Hair follicle dermal papilla cell (primary cell): ENCODE data around the gene NR4A1. TPM values are rescaled to one million over a fixed set of nuclear protein-coding genes. Genes with fewer than 3 reads are reported as not detected.

Source experiments
- total RNA-seq: library from RNA; depleted of rRNA; stranded (reverse); fragments of >200 nt; gene quantifications from 2 replicates; pipeline ENCODE4 v1.2.3, GENCODE V29; 2012

The NR4A1 gene
- total RNA-seq, result 4.2 and 6.2 TPM in 2 replicates

DNA sequence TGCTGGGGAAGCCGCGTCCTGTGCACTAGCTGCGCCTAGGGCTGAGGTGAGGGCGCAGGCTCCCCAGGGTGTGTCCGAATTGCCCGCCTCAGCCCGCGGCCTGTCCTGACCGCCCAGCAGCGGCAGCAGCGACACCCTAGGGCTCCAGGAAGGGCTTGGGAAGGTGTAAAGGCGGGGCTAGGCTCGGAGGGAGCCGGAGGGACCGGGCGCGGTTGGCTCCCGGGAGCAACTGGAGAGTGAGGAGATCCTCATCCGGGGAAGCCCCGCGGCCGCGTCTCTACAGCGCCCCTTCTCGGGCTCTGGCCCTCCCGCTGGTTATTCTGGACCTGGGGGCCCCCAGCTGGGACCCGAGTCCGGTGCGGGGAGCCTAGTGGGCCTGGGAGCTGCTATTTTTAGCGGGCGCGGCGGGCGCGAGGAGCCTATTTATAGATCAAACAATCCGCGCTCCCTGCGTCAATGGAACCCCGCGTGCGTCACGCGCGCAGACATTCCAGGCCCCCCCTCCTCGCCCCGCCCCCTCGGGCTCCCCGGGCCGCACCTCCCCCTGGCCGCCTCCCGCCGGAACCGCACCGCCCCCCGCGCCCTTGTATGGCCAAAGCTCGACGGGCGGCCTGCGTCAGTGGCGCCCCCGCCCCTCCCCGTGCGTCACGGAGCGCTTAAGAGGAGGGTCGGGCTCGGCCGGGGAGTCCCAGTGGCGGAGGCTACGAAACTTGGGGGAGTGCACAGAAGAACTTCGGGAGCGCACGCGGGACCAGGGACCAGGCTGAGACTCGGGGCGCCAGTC lies at the start of gene NR4A1:
Gene NR4A1, plus strand, starts transcription at position 685 of the 784 bp plus-strand sequence. CDS start 2,887 bp downstream, outside the sequence.

DNA sequence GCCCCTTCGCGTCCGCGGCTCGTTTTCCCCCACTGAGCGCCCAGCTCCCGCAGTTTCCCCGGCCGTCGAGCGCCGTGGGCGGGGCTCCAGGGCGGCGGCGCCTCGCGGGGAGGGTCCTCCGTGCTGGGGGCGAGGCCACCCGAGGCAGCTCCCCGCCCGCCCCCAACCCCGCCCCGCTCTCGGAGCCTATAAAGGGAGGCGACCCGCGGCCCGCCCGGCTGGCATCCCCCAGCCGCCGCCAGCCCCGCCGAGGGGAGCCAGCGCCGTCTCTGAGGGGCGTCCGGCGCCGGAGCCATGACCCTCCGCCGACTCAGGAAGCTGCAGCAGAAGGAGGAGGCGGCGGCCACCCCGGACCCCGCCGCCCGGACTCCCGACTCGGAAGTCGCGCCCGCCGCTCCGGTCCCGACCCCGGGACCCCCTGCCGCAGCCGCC lies 44.5 kb upstream of the NR4A1 start, which contains the start of gene TAMALIN:
Gene TAMALIN, plus strand, starts transcription at position 221 of the 432 bp plus-strand sequence. Its CDS starts 74 bp downstream, at position 295.

GRCh38 chr12:52069327-52070184 lies 18.3 kb downstream of the NR4A1 start, which contains the start of gene ATG101:
Gene ATG101, plus strand, starts transcription at chr12:52069978. Its CDS starts 3,673 bp downstream, at chr12:52073651.

DNA sequence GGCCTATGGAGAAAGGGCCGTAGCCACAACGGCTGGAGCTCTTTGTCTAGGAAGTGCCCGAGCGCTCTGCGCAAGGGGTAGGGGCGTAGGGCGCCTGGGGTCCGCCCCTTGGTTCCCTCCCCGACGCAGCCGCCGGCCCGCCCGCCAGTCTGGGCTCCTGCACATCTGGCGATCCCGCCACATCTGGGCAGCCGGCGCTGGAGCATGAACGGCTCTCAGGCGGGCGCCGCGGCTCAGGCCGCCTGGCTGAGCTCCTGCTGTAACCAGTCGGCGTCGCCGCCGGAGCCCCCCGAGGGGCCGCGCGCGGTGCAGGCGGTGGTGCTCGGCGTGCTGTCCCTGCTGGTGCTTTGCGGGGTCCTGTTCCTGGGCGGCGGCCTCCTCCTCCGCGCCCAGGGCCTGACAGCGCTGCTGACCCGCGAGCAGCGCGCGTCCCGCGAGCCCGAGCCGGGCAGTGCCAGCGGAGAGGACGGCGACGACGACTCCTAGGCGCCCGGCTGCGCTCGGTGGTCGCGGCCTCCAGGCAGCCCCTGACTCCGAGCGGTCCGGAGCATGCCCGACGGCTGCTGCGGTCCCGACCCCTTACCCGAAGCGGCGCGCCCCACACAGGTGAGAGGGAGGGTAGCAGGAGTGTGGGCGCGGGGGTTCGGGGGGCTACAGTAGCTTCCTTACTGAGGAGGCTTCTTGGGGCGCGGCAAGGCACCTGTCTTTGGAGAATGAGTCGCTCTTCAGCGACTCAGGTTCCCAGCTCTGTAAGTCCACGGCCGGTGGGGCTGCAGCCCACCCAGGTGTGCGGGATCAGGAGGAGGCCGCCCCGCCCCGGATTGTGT lies 28.5 kb downstream of the NR4A1 start, which contains the start of gene SMIM41:
Gene SMIM41, plus strand, starts transcription at position 129 of the 827 bp plus-strand sequence. Its CDS starts 76 bp downstream, at position 205.

Other genes with a start within 250 kb of the NR4A1 start
- 0.36 and 0.65 TPM in 2 replicates for gene FIGNL2, start 202.7 kb upstream of the NR4A1 start, total RNA-seq
- gene ANKRD33, start 163.3 kb upstream of the NR4A1 start, total RNA-seq, result not detected in 2 replicates
- 77.2 and 78.0 TPM in 2 replicates for gene ACVRL1, start 143.9 kb upstream of the NR4A1 start, total RNA-seq
- gene ACVR1B, start 99.7 kb upstream of the NR4A1 start, total RNA-seq, result 10.7 and 13.1 TPM in 2 replicates
- gene TAMALIN, start 44.5 kb upstream of the NR4A1 start, total RNA-seq, result 12.5 and 15.1 TPM in 2 replicates
- gene ATG101, start 18.5 kb downstream of the NR4A1 start, total RNA-seq, result 49.3 and 54.2 TPM in 2 replicates
- 0.16 and 0.24 TPM in 2 replicates for gene SMIM41, start 28.3 kb downstream of the NR4A1 start, total RNA-seq
- 0.24 and 1.1 TPM in 2 replicates for gene KRT80, start 140.6 kb downstream of the NR4A1 start, total RNA-seq
- 17.0 and 21.6 TPM in 2 replicates for gene KRT7, start 181.8 kb downstream of the NR4A1 start, total RNA-seq
- gene KRT86, start 223.2 kb downstream of the NR4A1 start, total RNA-seq, result under 0.01 TPM in 1 of 2 replicates, not detected in the other
- 0.12 TPM in 1 of 2 replicates, not detected in the other for gene KRT81, start 240.1 kb downstream of the NR4A1 start, total RNA-seq